ENCODE data around the gene ECE2.

Gene ECE2

DNA sequence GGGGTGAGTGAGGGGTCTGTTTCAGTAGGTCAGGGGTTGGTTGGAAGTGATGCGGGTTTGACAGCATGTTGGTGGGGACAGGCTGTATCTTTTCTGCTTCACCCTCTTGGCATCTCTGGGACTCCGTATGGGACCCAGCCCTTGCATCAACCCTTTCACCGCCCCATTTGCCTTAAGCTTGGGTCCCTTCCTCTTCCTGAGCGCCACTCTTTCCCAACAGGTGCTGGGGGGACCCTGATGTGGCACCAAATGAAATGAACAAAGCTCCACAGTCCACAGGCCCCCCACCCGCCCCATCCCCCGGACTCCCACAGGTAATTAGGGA lies 39.7 kb downstream of the ECE2 start:
- no peak for DNase-seq

DNA sequence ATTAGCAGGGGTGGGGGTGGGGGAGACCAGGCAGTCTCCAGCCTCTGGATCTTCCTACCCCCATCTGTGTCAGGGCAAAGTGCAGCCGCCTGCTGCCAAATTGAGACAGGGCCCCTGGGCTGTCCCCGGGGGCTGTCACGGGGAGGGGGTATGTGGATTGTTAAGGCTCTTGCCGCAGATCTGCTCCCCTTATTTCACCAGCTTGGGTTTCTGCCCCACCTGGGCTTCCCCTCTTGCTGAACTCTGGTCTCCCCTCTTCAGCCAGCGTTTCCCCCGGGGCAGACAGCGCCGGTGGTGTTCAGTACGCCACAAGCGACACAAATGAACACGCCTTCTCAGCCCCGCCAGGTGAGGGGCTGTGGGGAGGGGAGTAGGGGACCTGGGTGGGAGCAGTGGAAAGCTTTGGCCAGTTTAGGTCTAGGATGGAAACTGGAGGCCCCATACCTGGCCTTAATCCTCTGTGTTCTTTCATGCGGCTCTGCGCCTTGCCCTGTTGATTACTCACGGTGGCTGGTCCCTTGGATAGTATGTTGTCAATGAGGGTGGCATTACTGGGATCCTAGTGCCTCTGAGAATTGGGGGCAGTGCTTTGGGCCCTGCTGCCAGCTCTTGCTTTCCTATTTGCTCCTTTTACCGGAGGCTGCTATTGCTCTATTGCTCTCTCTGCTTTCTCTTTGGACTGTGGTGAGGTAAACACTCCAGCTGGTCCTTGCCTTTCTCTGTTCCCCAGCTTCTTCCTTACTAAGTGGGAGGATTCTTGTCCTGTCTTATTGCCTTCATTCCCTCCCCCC lies 40.2 kb downstream of the ECE2 start:
- no peak for DNase-seq

DNA sequence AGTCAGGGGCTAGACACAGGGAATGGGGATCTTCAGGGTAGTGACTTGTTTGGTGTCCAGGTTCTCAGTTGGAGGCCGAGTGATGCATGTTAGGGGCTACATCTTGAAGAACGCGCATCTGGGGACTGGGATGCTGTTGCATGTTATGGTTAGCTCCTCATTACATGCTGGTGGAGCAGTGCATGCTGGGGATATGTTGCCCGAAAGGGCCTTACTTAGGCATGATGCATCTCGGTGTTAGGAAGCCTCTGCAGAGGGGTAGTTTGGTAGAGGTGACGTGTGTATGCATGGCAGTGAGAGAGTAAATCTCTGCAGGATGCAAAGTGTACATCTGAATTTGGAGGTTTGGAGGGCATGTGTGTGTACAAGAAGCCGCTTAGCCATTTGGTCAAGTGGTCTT lies 41.0 kb downstream of the ECE2 start:
- DNase-seq: no peak

DNA sequence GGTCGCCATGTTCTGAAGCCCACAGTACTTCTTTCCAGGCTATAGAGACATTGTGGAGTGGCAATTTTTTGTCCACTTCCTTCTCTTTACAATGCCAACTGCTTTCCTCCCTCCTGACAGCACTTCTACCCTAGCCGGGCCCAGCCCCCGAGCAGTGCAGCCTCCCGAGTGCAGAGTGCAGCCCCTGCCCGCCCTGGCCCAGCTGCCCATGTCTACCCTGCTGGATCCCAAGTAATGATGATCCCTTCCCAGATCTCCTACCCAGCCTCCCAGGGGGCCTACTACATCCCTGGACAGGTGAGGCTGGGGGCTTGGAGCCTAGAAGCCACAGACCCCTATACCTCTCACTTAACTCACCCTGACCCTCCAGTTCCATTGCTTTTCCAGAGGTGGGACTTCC lies 41.4 kb downstream of the ECE2 start:
- no peak for DNase-seq

DNA sequence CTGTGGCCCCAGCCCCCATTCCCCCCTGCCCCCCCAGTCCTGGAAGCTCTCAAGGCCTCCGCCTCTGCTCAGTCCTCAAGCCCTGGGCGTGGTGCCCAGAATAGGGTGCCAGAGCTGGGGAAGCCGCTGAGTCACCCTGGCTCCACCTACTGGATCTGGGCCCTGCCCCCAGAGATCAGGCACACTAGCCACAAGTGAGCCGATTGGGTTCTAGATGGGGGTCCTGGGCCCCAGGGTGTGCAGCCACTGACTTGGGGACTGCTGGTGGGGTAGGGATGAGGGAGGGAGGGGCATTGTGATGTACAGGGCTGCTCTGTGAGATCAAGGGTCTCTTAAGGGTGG lies 44.3 kb downstream of the ECE2 start:
- DNase-seq: peak; percentile 38

DNA sequence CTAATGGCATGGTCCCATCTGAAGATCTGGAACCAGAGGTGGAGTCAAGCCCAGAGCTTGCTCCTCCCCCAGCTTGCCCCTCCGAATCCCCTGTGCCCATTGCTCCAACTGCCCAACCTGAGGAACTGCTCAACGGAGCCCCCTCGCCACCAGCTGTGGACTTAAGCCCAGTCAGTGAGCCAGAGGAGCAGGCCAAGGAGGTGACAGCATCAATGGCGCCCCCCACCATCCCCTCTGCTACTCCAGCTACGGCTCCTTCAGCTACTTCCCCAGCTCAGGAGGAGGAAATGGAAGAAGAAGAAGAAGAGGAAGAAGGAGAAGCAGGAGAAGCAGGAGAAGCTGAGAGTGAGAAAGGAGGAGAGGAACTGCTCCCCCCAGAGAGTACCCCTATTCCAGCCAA lies 45.8 kb downstream of the ECE2 start:
- no peak for DNase-seq

DNA sequence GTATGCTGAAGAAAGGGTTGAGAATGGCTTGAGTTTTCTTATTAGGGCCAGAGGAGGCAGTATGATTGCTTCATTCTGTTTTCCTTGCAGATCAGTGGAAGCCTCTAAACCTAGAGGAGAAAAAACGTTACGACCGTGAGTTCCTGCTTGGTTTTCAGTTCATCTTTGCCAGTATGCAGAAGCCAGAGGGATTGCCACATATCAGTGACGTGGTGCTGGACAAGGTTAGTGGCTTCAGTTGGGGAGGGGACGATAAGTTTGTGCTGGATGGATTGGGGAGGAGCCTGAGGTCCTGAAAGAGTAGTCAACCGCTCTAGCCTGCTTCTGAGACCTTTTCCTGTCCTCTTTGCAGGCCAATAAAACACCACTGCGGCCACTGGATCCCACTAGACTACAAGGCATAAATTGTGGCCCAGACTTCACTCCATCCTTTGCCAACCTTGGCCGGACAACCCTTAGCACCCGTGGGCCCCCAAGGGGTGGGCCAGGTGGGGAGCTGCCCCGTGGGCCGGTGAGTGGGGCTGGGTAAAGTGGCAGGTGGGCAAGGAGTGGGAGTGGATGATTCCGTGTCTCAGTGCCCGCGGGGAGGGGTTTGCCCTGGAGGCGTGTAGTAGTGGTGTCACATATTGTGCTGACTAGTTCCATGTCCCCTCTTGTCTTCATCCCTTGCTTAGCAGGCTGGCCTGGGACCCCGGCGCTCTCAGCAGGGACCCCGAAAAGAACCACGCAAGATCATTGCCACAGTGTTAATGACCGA lies 47.1 kb downstream of the ECE2 start:
- no peak for DNase-seq

DNA sequence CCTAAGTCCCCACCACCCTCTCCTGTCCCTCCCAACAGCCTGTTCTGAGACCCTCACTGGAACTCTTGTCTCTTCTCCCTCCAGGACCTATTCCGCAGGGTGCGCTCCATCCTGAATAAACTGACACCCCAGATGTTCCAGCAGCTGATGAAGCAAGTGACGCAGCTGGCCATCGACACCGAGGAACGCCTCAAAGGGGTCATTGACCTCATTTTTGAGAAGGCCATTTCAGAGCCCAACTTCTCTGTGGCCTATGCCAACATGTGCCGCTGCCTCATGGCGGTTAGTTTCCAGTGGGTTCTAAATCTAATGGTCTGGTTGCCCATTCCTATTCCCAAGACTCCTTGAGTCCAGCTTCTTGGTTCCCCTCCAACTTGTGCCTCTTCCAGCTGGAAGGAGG lies 47.9 kb downstream of the ECE2 start:
- DNase-seq: no peak

DNA sequence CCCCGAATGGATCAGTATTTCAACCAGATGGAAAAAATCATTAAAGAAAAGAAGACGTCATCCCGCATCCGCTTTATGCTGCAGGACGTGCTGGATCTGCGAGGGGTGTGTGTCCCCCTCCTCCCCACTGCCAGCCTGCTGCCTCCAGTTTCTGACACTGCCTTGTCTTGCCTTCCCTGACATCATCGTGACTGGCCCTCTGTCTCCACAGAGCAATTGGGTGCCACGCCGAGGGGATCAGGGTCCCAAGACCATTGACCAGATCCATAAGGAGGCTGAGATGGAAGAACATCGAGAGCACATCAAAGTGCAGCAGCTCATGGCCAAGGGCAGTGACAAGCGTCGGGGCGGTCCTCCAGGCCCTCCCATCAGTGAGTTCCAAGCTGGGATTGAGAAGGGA lies 49.4 kb downstream of the ECE2 start:
- DNase-seq: no peak

DNA sequence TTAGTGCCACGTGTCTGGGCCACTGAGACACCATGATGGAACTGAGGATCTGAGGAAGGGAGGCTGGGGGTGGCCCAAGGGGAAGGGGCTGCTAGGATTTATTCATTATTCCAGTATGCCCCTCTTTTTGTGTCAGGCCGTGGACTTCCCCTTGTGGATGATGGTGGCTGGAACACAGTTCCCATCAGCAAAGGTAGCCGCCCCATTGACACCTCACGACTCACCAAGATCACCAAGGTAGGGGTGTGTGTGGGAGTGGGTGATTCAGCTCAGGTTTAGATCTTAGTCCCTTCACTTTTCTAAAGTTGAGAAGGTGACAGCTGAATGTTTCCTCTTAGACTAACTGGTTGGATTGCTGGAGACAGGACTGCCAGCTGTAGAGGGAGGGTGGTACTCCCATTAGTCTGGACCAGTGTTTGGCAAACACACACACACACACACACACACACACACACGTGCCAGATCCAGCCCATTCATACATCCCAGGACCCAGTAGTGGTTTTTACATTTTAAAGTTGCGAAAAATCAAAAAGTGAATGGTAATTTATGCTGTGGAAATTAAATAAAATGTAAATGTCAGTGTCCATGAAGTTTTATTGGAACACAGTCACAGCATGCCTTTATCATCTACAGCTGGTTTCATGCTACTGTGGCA lies 50.0 kb downstream of the ECE2 start:
- no peak for DNase-seq

DNA sequence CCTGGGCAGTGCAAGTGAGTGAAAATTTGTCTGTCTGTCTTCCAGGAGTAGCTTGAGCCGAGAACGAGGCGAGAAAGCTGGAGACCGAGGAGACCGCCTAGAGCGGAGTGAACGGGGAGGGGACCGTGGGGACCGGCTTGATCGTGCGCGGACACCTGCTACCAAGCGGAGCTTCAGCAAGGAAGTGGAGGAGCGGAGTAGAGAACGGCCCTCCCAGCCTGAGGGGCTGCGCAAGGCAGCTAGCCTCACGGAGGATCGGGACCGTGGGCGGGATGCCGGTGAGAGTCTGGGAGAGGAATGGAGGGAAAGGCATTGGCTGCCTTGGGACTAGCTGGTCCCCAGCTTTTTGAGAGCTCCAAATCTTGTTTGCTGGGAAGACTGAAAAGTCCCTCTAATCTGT lies 51.3 kb downstream of the ECE2 start:
- no peak for DNase-seq

DNA sequence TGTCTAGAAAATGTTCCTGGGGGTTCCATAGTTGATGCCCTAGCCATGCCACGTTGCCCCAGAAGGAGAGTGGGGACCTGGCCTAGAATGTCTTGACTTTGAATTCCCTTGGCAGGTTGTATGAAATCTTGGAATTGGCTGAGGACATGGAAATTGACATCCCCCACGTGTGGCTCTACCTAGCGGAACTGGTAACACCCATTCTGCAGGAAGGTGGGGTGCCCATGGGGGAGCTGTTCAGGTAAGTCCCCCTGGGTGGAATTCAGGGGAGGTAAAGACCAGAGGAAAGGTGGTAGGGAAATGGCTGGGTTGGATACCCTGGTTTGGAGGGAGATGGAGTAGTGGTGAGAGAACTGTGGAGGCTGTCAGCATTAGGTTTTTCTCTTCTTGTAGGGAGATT lies 52.7 kb downstream of the ECE2 start:
- no peak for DNase-seq

DNA sequence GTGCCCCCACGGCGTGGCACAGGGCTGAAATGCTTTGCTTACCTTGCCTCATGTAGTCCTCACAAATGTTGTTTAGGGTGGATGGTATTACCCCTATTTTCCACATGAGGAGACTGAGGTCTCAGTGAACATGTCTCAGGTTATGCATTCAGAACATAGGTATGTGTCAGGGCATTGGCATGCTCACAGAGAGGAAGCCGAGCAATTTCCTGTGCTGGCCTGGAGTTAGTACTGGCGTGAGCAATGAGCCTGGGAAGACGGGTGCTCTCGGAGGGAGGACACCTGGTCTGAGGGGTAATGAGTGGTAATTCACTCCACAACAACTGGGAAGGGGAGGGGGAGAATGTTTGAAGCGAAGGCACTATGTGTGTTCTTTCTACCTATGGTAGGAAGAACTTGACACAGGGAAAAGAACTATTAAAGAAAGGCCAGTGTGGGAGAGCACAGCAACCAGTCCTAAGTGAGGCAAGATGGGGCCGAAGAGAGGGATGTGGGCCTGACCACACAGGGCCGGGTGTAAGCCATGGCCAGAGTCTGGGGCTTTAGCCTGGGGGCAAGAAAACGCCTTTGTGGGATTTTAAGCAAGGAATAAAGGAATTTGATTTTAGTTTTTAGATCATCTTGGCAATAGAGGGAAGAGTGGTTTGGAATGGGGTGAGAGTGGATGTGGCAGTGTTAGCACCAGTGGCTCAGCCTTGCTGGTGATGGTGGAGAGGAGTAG lies 56.7 kb downstream of the ECE2 start:
- no peak for DNase-seq

DNA sequence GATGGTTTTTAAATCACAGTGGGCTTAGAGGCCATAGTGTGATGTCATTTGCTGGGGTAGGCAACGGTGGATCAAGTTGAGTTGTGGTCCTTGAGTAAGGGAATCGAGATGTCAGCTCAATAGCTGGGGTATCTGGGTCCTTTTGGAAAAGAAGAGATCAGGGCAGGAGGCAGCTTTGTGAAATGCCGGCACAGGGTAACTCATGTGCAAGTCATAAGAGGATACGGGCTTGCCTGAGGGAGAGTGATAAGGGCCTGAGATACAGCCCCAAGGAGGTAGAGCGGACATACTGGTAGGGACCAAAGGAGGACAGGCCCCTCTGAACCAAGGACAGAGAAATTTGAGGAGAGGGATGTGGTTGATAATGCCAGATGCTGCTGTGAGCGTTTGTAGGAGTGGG lies 57.4 kb downstream of the ECE2 start:
- DNase-seq: no peak

DNA sequence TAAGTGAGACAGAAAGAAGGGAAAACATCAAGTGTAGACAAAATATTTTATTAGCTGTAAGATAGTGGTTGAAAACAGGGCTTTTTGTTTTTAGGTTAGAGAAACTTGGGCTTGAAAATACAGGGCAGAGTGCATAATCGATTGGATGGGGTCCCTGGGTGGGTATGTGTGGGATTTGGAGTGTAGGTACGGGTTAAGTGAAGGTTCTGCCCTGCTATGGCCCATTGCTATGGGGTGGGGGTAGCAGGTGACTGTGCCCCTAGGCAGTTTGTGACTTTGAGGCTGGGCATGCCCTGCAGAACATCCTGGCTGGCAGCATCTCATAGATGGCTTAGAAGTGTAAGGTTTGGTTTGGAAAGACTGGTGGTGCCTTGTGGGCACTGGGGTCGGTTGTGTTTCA lies 57.9 kb downstream of the ECE2 start:
- DNase-seq: no peak

DNA sequence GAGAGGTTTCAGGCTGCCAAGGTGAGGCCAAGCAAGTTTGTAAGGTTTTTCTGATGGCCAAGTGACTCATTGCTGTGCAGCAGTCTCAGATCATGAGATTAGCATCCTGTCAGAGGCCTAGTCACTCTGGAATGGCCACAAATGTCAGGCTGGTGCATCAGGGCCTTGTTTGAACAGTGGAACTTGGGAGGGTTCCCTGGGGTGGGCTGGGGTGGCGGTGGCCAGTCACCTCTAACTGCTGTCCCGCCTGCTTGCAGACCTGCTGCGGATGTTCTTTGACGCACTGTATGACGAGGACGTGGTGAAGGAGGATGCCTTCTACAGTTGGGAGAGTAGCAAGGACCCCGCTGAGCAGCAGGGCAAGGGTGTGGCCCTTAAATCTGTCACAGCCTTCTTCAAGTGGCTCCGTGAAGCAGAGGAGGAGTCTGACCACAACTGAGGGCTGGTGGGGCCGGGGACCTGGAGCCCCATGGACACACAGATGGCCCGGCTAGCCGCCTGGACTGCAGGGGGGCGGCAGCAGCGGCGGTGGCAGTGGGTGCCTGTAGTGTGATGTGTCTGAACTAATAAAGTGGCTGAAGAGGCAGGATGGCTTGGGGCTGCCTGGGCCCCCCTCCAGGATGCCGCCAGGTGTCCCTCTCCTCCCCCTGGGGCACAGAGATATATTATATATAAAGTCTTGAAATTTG lies 58.8 kb downstream of the ECE2 start:
- DNase-seq: no peak

DNA sequence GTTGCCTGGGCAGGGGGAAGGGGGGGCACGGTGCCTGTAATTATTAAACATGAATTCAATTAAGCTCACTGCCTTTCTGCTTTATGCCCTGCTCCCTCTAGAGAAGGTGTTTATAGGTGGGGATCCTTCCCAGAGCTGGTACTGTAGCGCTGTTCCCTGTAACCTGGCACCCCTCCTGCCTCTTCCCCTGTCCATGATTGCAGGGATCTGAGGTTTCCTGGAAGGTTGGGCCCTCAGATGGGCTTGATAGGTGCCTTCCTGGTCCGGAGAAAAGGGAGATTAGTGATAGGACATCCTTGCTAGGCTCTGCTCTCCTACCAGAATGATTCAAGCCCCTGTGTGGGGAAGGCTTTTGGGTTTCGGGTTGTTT lies 59.5 kb downstream of the ECE2 start:
- no peak for DNase-seq

DNA sequence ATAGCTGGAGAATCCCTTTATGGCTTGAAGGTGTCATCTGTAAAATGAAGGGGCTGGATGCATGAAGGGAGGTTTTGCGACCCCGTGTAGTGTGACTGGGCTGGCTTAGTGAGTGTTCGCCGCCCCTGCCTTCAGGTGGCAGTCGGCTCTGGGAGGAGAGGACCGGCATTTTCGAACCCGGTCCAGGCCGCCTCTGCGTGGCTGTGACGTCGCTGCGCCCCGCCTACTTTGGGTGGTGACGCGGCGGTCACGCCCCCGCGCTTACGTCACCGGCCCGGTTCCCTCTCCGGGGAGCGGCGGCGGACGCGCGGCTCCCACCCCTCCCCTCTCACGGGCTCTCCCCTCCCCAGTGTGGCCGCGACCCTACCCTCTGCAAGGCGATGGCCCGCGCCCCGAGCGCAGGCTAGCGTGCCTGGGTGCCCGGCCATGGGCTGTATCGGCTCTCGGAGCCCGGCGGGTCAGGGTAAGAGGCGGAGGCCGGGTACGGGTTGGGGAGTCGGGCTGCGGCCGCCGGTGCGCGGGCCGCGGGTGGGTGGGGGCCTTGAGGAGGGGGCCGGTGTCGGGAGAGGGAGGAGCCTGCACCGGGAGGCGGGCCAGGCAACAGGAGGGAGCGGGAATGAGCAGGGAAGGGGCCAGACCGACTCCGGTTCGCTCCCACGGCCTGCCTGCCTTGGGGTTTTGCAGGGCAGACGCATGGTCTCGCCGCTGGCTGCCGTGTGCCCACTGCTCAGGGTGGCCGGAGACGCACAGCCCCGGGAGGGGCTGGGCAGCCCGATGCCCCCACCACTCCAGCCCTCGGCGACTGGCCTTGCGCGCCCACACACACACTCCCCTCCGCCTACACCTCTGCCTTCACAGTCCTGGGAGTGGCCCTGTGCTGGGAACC lies 60.1 kb downstream of the ECE2 start:
- peak; percentile 79 for DNase-seq

DNA sequence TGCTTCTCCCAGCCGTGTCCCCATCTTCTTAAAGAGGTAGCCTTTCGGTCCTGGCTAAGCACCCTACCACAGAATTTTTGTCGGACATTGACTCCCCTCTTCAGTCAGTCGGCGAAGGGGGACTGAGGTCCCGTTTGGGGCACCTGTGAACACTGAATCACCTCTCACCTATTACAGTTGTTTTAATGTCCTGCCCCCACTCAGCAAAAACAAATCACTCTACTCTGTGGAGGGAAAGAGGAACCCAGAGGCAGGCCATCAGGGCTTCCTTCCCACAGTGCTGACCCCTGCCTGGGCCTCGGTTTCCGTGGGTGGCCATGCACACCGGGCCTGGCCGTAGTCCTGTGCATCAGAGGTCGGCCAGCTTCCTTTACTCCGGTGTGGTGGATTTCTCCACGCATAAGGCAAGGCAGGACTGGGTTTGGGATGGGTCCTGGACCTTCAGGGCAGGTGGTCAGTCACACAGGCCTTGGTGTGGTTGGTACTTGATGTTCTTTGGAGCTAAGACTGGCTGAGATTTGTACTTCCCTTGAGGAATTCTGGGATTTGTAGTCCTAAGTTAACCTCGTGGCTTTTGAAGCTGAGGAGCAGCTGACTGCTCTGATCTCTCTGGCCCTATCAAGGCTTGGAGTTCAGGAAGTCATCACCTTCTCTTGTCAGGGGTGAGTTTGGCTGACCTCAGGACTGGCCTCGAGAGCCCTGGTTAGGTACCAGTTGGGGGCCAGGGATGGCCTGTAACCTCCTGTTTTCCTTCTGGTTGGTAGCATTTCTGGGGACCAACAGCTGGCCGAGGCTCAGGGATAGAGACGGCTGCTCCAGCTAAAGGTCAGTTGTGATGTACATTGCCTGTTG lies 61.0 kb downstream of the ECE2 start:
- peak; percentile 15 for DNase-seq

DNA sequence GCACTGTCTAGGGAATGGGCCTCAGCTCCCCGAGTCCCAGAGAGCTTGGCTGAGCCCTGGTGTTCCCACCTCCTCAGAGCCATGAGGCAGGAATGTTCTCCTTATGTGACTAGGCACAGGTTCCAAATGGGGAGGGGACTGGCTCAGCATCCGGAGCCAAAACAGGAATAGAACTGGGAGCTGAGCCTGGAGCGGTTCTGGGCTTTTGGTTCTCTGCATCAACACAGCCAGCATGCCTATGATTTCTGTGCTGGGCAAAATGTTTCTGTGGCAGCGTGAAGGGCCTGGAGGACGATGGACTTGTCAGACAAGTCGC lies 61.5 kb downstream of the ECE2 start, which contains the start of gene FAM131A:
Gene FAM131A, plus strand, starts transcription at position 202 of the 316 bp plus-strand sequence. Its CDS starts 31 bp downstream, at position 233.
- DNase-seq: no peak

DNA sequence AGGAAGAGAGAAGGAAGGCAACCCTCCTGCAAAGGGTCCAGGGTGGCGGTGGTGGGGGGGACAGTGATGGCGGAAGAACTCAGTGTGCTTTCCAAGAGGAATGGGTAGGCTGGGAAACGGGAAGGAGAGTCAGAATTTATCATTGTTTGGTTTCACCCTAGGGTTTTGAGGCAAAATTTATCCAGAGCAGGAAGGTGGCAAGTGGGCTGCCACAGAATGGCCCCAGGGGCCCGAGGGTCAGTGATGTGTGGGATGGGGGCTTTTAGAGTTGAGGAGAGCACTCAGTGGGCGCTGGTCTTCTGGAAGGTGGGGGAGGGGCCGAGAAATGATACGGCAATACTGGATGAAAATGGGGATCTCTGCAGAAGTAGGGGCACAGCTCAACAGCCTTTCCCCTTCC lies 62.2 kb downstream of the ECE2 start:
- no peak for DNase-seq
